CD4-positive, alpha-beta memory T cell (primary cell): ENCODE data around the gene HNMT. TPM values are rescaled to one million over a fixed set of nuclear protein-coding genes. Genes with fewer than 3 reads are reported as not detected.
"Not testable (repeated sequence)": the region's sequence is repeated elsewhere in the genome, so short reads cannot be mapped to it uniquely, and the experiment has no call there.

Source experiments
- CTCF ChIA-PET: fragments of 350-600 bp; sonication (Branson Sonifier 250); formaldehyde crosslinking; loops from one replicate; lab custom pipeline; 2021; ENCODE audit warnings: inconsistent platforms; ENCODE audit not compliant: partially characterized antibody; lab: Charles Lee
- POLR2A ChIA-PET: fragments of 350-600 bp; sonication (Branson Sonifier 250); formaldehyde crosslinking; loops from one replicate; lab custom pipeline; 2021; ENCODE audit not compliant: partially characterized antibody; lab: Charles Lee
- DNase-seq, 5 donors: peaks; one replicate each; pipeline versions ENCODE4 v3.0.0 to v3.0.0-alpha.2; 2020 to 2022; ENCODE audit warnings: mixed read lengths in 1 of 5
- H3K27ac ChIP-seq: one replicate; pipeline ENCODE4 v1.7.0; 2013; ENCODE audit warnings: low read depth, low read length
- H3K27me3 ChIP-seq: 2 replicates; pipeline ENCODE4 v1.7.0; 2013; ENCODE audit warnings: mild to moderate bottlenecking, low read length, moderate library complexity; ENCODE audit not compliant: insufficient read depth
- H3K36me3 ChIP-seq: 2 replicates; pipeline ENCODE4 v1.7.0; 2013; ENCODE audit warnings: mild to moderate bottlenecking, low read length, moderate library complexity; ENCODE audit not compliant: insufficient read depth
- H3K4me1 ChIP-seq: 2 replicates; pipeline ENCODE4 v1.7.0; 2013; ENCODE audit warnings: mild to moderate bottlenecking, low read length, moderate library complexity; ENCODE audit not compliant: insufficient read depth
- H3K4me3 ChIP-seq, 2 donors: one replicate each; pipeline ENCODE4 v1.7.0; 2013; ENCODE audit warnings: low read length in 2 of 2, mild to moderate bottlenecking in 1 of 2
- H3K9me3 ChIP-seq, 2 donors: one replicate each; pipeline ENCODE4 v1.7.0; 2013; ENCODE audit warnings: low read length in 2 of 2, control low read depth in 1 of 2; ENCODE audit not compliant: control insufficient read depth in 1 of 2
- H3K27ac Mint-ChIP-seq, 7 donors: one replicate each; pipeline ENCODE4 v1.8.0; 2020 to 2021; ENCODE audit warnings: mixed read lengths in 7 of 7, mild to moderate bottlenecking in 6 of 7, inconsistent platforms in 3 of 7, moderate library complexity in 3 of 7
- H3K27me3 Mint-ChIP-seq, 2 donors: one replicate each; pipeline ENCODE4 v1.8.0; 2020 to 2021; ENCODE audit warnings: mixed read lengths in 2 of 2
- H3K36me3 Mint-ChIP-seq, 2 donors: one replicate each; pipeline ENCODE4 v1.8.0; 2020 to 2021; ENCODE audit warnings: mixed read lengths in 2 of 2, inconsistent platforms in 1 of 2, mild to moderate bottlenecking in 1 of 2
- H3K4me1 Mint-ChIP-seq, 4 donors: one replicate each; pipeline ENCODE4 v1.8.0; 2020 to 2021; ENCODE audit warnings: mixed read lengths in 4 of 4, mild to moderate bottlenecking in 1 of 4
- H3K4me3 Mint-ChIP-seq, 8 donors: one replicate each; pipeline ENCODE4 v1.8.0; 2020 to 2021; ENCODE audit warnings: mixed read lengths in 8 of 8, mild to moderate bottlenecking in 7 of 8, moderate library complexity in 6 of 8, inconsistent platforms in 3 of 8
- H3K9me3 Mint-ChIP-seq, 8 donors: one replicate each; pipeline ENCODE4 v1.8.0; 2020 to 2021; ENCODE audit warnings: mixed read lengths in 8 of 8, mild to moderate bottlenecking in 5 of 8, inconsistent platforms in 3 of 8, moderate library complexity in 1 of 8
- intact Hi-C: fragments of 100-400 bp; cut with micrococcal nuclease; formaldehyde crosslinking; loops from one replicate; pipeline ENCODE4 v1.15.1; 2023
- polyA plus RNA-seq, 2 donors: library from polyadenylated mRNA; unstranded; fragments of 300-500 nt; fragmentation: Illumina TruSeq; gene quantifications; one replicate each; pipeline ENCODE4 v1.2.3, GENCODE V29; 2021
- total RNA-seq, 2 experiments: library from RNA; stranded (reverse); gene quantifications; one replicate each; pipeline ENCODE4 v1.2.3, GENCODE V29; 2021

HNMT gene
- total RNA-seq (1 to 10 TPM in 1 of 2 experiments, under 1 TPM in 1; 0.32 to 1.1 TPM), polyA plus RNA-seq (not detected)

DNA sequence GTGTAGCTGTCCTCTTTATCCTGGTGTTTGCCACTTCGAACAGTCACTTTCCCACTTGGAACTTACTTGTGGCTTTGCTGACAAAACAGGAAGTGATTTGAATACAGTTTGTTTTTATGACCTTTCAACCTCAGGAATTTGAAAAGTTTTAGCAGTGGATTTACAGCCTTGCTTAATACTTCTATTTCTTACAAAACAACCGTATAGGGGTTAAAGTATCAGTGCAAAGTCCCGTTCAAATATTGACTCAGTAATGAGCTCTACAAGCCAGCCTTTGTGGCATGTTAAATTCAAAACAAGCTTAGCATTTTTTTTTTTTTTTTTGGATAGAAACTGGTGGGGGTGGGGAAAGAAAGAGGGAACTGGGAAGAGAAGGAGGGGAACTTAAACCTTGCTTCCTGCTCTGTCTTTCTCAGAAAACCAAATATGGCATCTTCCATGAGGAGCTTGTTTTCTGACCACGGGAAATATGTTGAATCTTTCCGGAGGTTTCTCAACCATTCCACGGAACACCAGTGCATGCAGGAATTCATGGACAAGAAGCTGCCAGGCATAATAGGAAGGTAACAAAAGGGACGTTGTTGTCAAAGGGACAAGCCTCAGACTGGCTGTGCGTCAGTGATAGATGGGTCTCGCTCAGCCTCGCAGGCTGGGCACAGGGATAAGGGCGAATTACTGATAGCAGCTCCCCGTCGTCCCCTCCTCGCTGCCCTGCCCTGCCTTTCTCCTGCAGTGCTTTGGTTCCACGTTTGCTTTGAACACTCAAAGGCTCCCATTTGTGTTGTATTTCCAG, at the start of gene HNMT:
Gene HNMT (plus strand): TSS at position 408 of the 793 bp plus-strand sequence. CDS start 19 bp downstream, at position 427.
- Mint-ChIP-seq H3K4me1 (peaks cover 0 to 1% (median 0%) of the 10 kb centered on the region in 4 donors), H3K27ac (no peak within 1 kb of the TSS), H3K9me3 (peaks cover 0 to 3% (median 0%) of the 10 kb centered on the region in 8 donors), H3K36me3 (no peaks in the 10 kb centered on the region), H3K4me3 (no peak within 1 kb of the TSS), H3K27me3 (no peaks in the 10 kb centered on the region)
- Histone ChIP-seq H3K36me3 (no peaks in the 10 kb centered on the region), H3K27ac (no peak within 1 kb of the TSS), H3K27me3 (no peaks in the 10 kb centered on the region), H3K4me3 (no peak within 1 kb of the TSS), H3K4me1 (no peaks in the 10 kb centered on the region), H3K9me3 (no peaks in the 10 kb centered on the region)
- CTCF ChIA-PET = interaction anchor here (0.6 kb wide), 1 partner anchor 353 kb away, joined by 3 read pairs; no protein-coding TSS in a partner anchor
- intact Hi-C loops = no loop called here
- no peak for DNase-seq
- POLR2A ChIA-PET = no interaction called here

GRCh38 chr2:137921105-137921880, 43.0 kb upstream of the HNMT start:
- Mint-ChIP-seq H3K27ac (no peak overlapping the region), H3K36me3 (no peaks in the 10 kb centered on the region), H3K4me1 (no peaks in the 10 kb centered on the region), H3K27me3 (peaks cover 1 to 7% of the 10 kb centered on the region in 2 donors), H3K4me3 (no peak overlapping the region), H3K9me3 (peaks cover 0 to 1% (median 0%) of the 10 kb centered on the region in 8 donors)
- no peaks in the 10 kb centered on the region for H3K27me3 ChIP-seq
- ChIA-PET CTCF (no interaction called here), POLR2A (no interaction called here)
- H3K4me1 ChIP-seq = no peaks in the 10 kb centered on the region
- no peak overlapping the region for H3K4me3 ChIP-seq
- H3K36me3 ChIP-seq = no peaks in the 10 kb centered on the region
- intact Hi-C loops = no loop called here
- DNase-seq = no peak
- H3K9me3 ChIP-seq = no peaks in the 10 kb centered on the region
- H3K27ac ChIP-seq = no peak overlapping the region

GRCh38 chr2:137922171-137922570, 42.1 kb upstream of the HNMT start:
- H3K9me3 Mint-ChIP-seq, H3K9me3 ChIP-seq, H3K4me1 Mint-ChIP-seq, H3K27ac ChIP-seq, H3K36me3 Mint-ChIP-seq, H3K36me3 ChIP-seq, H3K27ac Mint-ChIP-seq, H3K4me3 Mint-ChIP-seq, H3K4me3 ChIP-seq, DNase-seq, H3K27me3 Mint-ChIP-seq, POLR2A ChIA-PET, H3K27me3 ChIP-seq, H3K4me1 ChIP-seq, CTCF ChIA-PET, intact Hi-C loops: not testable (repeated sequence)

DNA sequence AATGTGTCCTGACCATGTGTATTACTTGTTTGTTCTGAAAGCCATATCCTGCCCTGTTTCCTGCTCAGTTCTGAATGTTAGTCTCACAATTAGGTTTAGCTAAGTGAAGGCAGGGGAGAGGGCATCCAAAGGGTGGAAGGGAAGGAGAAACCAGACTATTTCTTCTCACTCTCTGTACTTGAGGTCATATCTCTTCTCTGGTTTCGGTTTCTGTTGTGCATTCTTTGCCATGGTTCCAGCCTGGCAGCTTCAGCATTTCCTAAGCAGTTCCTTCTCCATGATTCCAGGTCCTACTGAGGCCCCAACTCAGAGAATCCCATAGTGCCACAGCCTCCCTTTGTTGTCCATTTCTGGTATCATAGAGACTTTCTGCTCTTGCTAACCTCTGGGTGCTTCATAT, 40.3 kb upstream of the HNMT start:
- Histone ChIP-seq H3K4me3 (no peak overlapping the region), H3K27me3 (no peaks in the 10 kb centered on the region), H3K27ac (no peak overlapping the region), H3K9me3 (no peaks in the 10 kb centered on the region), H3K36me3 (no peaks in the 10 kb centered on the region), H3K4me1 (no peaks in the 10 kb centered on the region)
- DNase-seq = no peak
- Mint-ChIP-seq H3K9me3 (peaks cover 0 to 1% (median 0%) of the 10 kb centered on the region in 8 donors), H3K36me3 (no peaks in the 10 kb centered on the region), H3K27me3 (peaks cover 3 to 5% of the 10 kb centered on the region in 2 donors), H3K27ac (no peak overlapping the region), H3K4me1 (no peaks in the 10 kb centered on the region), H3K4me3 (no peak overlapping the region)
- POLR2A ChIA-PET = no interaction called here
- CTCF ChIA-PET = no interaction called here
- intact Hi-C loops = no loop called here

DNA sequence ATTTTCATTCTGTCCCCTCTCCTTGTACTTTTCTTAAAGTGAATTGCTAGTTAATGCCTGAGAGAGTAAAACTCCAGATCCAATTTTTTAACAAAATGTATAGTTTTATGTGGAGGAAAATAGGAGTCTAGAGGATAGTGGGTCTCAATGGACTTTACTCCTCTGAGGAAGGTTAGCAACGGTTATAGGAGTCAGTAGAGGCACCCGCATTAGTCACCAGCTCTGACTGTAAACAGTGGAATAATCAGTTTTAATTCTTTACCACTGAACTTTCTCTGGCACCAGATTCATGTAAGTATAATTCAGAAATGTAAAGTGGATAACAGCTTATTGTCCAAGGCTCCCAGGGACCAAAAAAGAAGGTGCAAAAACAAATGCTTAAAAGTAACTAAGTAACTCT, 38.7 kb upstream of the HNMT start:
- DNase-seq = no peak
- Histone ChIP-seq H3K27ac (no peak overlapping the region), H3K4me3 (no peak overlapping the region), H3K27me3 (no peaks in the 10 kb centered on the region), H3K4me1 (no peaks in the 10 kb centered on the region), H3K9me3 (no peaks in the 10 kb centered on the region), H3K36me3 (no peaks in the 10 kb centered on the region)
- Mint-ChIP-seq H3K27me3 (peaks cover 2 to 3% of the 10 kb centered on the region in 2 donors), H3K9me3 (peaks cover 0 to 1% (median 0%) of the 10 kb centered on the region in 8 donors), H3K27ac (no peak overlapping the region), H3K4me3 (no peak overlapping the region), H3K4me1 (no peaks in the 10 kb centered on the region), H3K36me3 (no peaks in the 10 kb centered on the region)
- CTCF ChIA-PET = interaction anchor here (0.9 kb wide), 1 partner anchor 9 kb away, joined by 3 read pairs; no protein-coding TSS in a partner anchor
- POLR2A ChIA-PET = no interaction called here
- intact Hi-C loops = no loop called here

GRCh38 chr2:137927846-137928245, 36.4 kb upstream of the HNMT start:
- no peaks in the 10 kb centered on the region for H3K36me3 ChIP-seq
- CTCF ChIA-PET = no interaction called here
- no peaks in the 10 kb centered on the region for H3K4me1 ChIP-seq
- no peaks in the 10 kb centered on the region for H3K27me3 ChIP-seq
- Mint-ChIP-seq H3K4me3 (no peak overlapping the region), H3K9me3 (no peaks in the 10 kb centered on the region), H3K27ac (no peak overlapping the region), H3K27me3 (peaks cover 0 to 3% of the 10 kb centered on the region in 2 donors), H3K4me1 (no peaks in the 10 kb centered on the region), H3K36me3 (no peaks in the 10 kb centered on the region)
- intact Hi-C loops = no loop called here
- no peak overlapping the region for H3K27ac ChIP-seq
- H3K9me3 ChIP-seq = no peaks in the 10 kb centered on the region
- DNase-seq = no peak
- no peak overlapping the region for H3K4me3 ChIP-seq
- POLR2A ChIA-PET = no interaction called here
